ENCODE results near the gene SETDB1.

DNA sequence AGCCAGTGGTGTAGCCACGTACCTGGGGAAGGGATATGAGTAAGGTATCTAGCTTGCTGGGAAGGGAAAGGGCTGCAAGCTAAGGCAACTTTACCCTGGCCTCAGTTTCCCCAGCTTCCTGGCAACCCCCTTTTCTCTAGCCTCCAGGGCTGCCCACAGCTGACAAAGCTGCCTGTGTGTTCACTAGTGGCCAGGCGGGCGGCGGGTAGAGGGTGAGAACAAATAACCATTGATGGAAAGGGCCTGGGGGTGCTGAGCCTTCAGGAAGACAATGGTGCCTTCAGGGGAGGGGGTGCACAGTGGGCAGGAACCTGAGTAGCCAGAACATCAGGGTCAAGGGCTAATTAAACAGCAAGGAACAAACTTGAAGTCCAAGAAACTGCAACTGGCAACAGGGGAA is 42.3 kb downstream of the SETDB1 start:
- TF ChIP-seq, protein P1, sequence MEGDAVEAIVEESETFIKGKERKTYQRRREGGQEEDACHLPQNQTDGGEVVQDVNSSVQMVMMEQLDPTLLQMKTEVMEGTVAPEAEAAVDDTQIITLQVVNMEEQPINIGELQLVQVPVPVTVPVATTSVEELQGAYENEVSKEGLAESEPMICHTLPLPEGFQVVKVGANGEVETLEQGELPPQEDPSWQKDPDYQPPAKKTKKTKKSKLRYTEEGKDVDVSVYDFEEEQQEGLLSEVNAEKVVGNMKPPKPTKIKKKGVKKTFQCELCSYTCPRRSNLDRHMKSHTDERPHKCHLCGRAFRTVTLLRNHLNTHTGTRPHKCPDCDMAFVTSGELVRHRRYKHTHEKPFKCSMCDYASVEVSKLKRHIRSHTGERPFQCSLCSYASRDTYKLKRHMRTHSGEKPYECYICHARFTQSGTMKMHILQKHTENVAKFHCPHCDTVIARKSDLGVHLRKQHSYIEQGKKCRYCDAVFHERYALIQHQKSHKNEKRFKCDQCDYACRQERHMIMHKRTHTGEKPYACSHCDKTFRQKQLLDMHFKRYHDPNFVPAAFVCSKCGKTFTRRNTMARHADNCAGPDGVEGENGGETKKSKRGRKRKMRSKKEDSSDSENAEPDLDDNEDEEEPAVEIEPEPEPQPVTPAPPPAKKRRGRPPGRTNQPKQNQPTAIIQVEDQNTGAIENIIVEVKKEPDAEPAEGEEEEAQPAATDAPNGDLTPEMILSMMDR (conservative IDR thresholded peaks at IDR 0.05; ENCODE audit: low read length): no peak
- TF ChIP-seq EZH2phosphoT487 (IDR thresholded peaks at IDR 0.05; ENCODE audit: borderline replicate concordance): no peak

All from Loucy (cell line).